Neuronal stem cell (in vitro differentiated cells): Measurements from ENCODE around the gene MROH7.
A peak's percentile ranks its signal among the peaks of the same experiment; 100 is the strongest.

Experiments
- DNase-seq: peaks from one replicate; pipeline ENCODE4 v3.0.0-alpha.2; 2013; ENCODE audit warnings: low spot score
- H2AFZ ChIP-seq: one replicate; pipeline ENCODE4 v1.6.1; 2013; ENCODE audit warnings: mild to moderate bottlenecking, low read length, inconsistent platforms
- H2AK5ac ChIP-seq: 2 replicates; pipeline ENCODE4 v1.6.1; 2013; ENCODE audit warnings: low read depth, mild to moderate bottlenecking, inconsistent platforms, low read length, moderate library complexity, mixed read lengths
- H2BK120ac ChIP-seq: 2 replicates; pipeline ENCODE4 v1.6.1; 2013; ENCODE audit warnings: low read depth, mild to moderate bottlenecking, inconsistent platforms, low read length, moderate library complexity, mixed read lengths
- H2BK12ac ChIP-seq: one replicate; pipeline ENCODE4 v1.6.1; 2013; ENCODE audit warnings: low read length, inconsistent platforms
- H2BK15ac ChIP-seq: 2 replicates; pipeline ENCODE4 v1.6.1; 2013; ENCODE audit warnings: mild to moderate bottlenecking, low read length, inconsistent platforms, mixed read lengths
- H2BK5ac ChIP-seq: one replicate; pipeline ENCODE4 v1.6.1; 2013; ENCODE audit warnings: inconsistent platforms, mild to moderate bottlenecking, low read length, moderate library complexity
- H3K14ac ChIP-seq: one replicate; pipeline ENCODE4 v1.6.1; 2013; ENCODE audit warnings: low read length, inconsistent platforms
- H3K18ac ChIP-seq: 2 replicates; pipeline ENCODE4 v1.6.1; 2013; ENCODE audit warnings: low read length, inconsistent platforms
- H3K23ac ChIP-seq: 2 replicates; pipeline ENCODE4 v1.6.1; 2013; ENCODE audit warnings: low read depth, mild to moderate bottlenecking, mixed read lengths, low read length, inconsistent platforms; ENCODE audit not compliant: poor library complexity
- H3K27ac ChIP-seq: replicated peaks from 3 replicates; pipeline ENCODE4 v1.5.1; 2013; ENCODE audit warnings: low read length, inconsistent platforms
- H3K27me3 ChIP-seq, 3 experiments: 2 replicates each; pipeline ENCODE4 v1.6.1; 2013; ENCODE audit warnings: low read length in 3 of 3, mild to moderate bottlenecking in 2 of 3, inconsistent platforms in 1 of 3, low read depth in 1 of 3, mixed read lengths in 1 of 3, moderate library complexity in 1 of 3; ENCODE audit not compliant: control insufficient read depth in 3 of 3, insufficient read depth in 3 of 3
- H3K36me3 ChIP-seq, 2 donors: replicated peaks in 1 of 2; 2 replicates each; pipeline ENCODE4 v1.6.1; 2013; ENCODE audit warnings: low read length in 2 of 2; ENCODE audit not compliant: control insufficient read depth in 2 of 2, insufficient read depth in 2 of 2
- H3K4ac ChIP-seq: 2 replicates; pipeline ENCODE4 v1.6.1; 2013; ENCODE audit warnings: inconsistent platforms, mild to moderate bottlenecking, low read length, moderate library complexity
- H3K4me1 ChIP-seq, 2 donors: 1 replicate in 1 of 2; 2 replicates in 1 of 2; pipeline ENCODE4 v1.6.1; 2013; ENCODE audit warnings: low read length in 2 of 2, low read depth in 1 of 2; ENCODE audit not compliant: control insufficient read depth in 2 of 2, insufficient read depth in 1 of 2
- H3K4me2 ChIP-seq: one replicate; pipeline ENCODE4 v1.6.1; 2013; ENCODE audit warnings: mild to moderate bottlenecking, low read length, inconsistent platforms; ENCODE audit not compliant: insufficient read depth, poor library complexity, severe bottlenecking
- H3K4me3 ChIP-seq, 2 donors: 2 replicates each; pipeline ENCODE4 v1.5.1; 2013; ENCODE audit warnings: low read length in 2 of 2, mild to moderate bottlenecking in 2 of 2, inconsistent platforms in 1 of 2, moderate library complexity in 1 of 2
- H3K79me1 ChIP-seq: one replicate; pipeline ENCODE4 v1.6.1; 2013; ENCODE audit warnings: low read depth, mild to moderate bottlenecking, inconsistent platforms, low read length, moderate library complexity
- H3K9ac ChIP-seq: one replicate; pipeline ENCODE4 v1.6.1; 2013; ENCODE audit warnings: mild to moderate bottlenecking, low read depth, low read length, inconsistent platforms; ENCODE audit not compliant: poor library complexity
- H3K9me3 ChIP-seq, 2 donors: replicated peaks in 1 of 2; 2 replicates each; pipeline versions ENCODE3 to v1.6.1; 2013; ENCODE audit warnings: low read length in 2 of 2, mild to moderate bottlenecking in 2 of 2, inconsistent platforms in 1 of 2, low read depth in 1 of 2, mixed read lengths in 1 of 2, moderate library complexity in 1 of 2; ENCODE audit not compliant: control insufficient read depth in 2 of 2, insufficient read depth in 1 of 2
- H4K8ac ChIP-seq: one replicate; pipeline ENCODE4 v1.6.1; 2013; ENCODE audit warnings: low read depth, mild to moderate bottlenecking, inconsistent platforms, low read length, moderate library complexity
- H4K91ac ChIP-seq: one replicate; pipeline ENCODE4 v1.6.1; 2013; ENCODE audit warnings: low read length, low read depth, mild to moderate bottlenecking, inconsistent platforms; ENCODE audit not compliant: poor library complexity
- WGBS, 2 donors: extraction: QIAGEN DNeasy Blood & Tissue Kit; methylation state at CpG; one replicate each; pipeline ENCODE4 v1.1.7; 2013; ENCODE audit warnings: missing lambda C conversion rate in 2 of 2, mixed read lengths in 1 of 2; ENCODE audit not compliant: insufficient read length in 2 of 2, insufficient replicate concordance in 1 of 2; ENCODE audit errors: extremely low coverage in 2 of 2; 5-methylcytosine and 5-hydroxymethylcytosine counted together

Gene MROH7

DNA sequence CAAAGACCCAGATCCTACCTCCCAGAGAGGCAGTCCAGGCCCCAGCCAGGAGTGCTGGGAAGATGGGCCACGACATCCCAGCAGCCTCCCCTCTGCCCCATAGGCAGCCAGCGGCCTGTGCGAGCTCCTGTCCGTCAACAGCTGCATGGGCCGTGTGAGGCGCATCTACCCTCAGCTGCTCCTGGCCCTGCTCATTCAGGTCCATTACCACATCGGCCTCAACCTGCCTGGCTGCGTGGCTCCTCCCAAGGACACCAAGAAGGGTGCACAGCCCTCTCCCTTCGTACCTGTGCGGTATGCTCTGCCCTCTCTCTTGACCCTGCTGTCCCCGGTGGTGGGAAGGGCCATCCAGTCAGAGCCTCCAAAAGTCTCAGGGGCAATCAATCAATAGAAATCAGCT is 44.6 kb downstream of the MROH7 start:
- H3K23ac ChIP-seq, result no peak overlapping the region
- no peaks in the 10 kb centered on the region for H3K79me1 ChIP-seq
- no peak overlapping the region for H3K14ac ChIP-seq
- H2AK5ac ChIP-seq, result no peak overlapping the region
- peaks cover 0 to 4% (median 0%) of the 10 kb centered on the region in 3 experiments for H3K27me3 ChIP-seq
- H2BK120ac ChIP-seq, result no peak overlapping the region
- peaks cover 1 to 8% of the 10 kb centered on the region in 2 donors for H3K4me1 ChIP-seq
- H3K4me3 ChIP-seq, result no peak overlapping the region
- H4K91ac ChIP-seq, result no peak overlapping the region
- H4K8ac ChIP-seq, result no peak overlapping the region
- no peak overlapping the region for H3K4me2 ChIP-seq
- no peak overlapping the region for H2AFZ ChIP-seq
- no peak overlapping the region for H3K27ac ChIP-seq
- H3K9me3 ChIP-seq, result no peaks in the 10 kb centered on the region
- no peak overlapping the region for H2BK12ac ChIP-seq
- H2BK15ac ChIP-seq, result no peak overlapping the region
- WGBS, 2 donors, result no CpG with 5 or more reads among the region's 11 CpGs
- H3K18ac ChIP-seq, result no peak overlapping the region
- DNase-seq, result no peak
- no peaks in the 10 kb centered on the region for H3K36me3 ChIP-seq
- no peak overlapping the region for H3K4ac ChIP-seq
- peak overlapping the region; percentile 26 for H3K9ac ChIP-seq
- H2BK5ac ChIP-seq, result no peak overlapping the region

GRCh38 chr1:54694771-54695170 is 53.2 kb downstream of the MROH7 start:
- no peak overlapping the region for H2BK5ac ChIP-seq
- no peak overlapping the region for H3K4me2 ChIP-seq
- H4K91ac ChIP-seq, result no peak overlapping the region
- no CpG with 5 or more reads among the region's 8 CpGs for WGBS, 2 donors
- H3K9ac ChIP-seq, result no peak overlapping the region
- no peak overlapping the region for H2BK12ac ChIP-seq
- no peak overlapping the region for H2AFZ ChIP-seq
- H3K18ac ChIP-seq, result no peak overlapping the region
- peak overlapping the region; percentile 47 for H2AK5ac ChIP-seq
- H3K36me3 ChIP-seq, result no peaks in the 10 kb centered on the region
- H3K4ac ChIP-seq, result no peak overlapping the region
- peaks cover 0 to 4% (median 0%) of the 10 kb centered on the region in 3 experiments for H3K27me3 ChIP-seq
- no peak overlapping the region for H3K4me3 ChIP-seq
- DNase-seq, result no peak
- no peak overlapping the region for H3K14ac ChIP-seq
- no peak overlapping the region for H2BK15ac ChIP-seq
- no peak overlapping the region for H3K27ac ChIP-seq
- H3K23ac ChIP-seq, result no peak overlapping the region
- no peaks in the 10 kb centered on the region for H3K9me3 ChIP-seq
- no peaks in the 10 kb centered on the region for H3K79me1 ChIP-seq
- no peak overlapping the region for H2BK120ac ChIP-seq
- peaks cover 0 to 3% of the 10 kb centered on the region in 2 donors for H3K4me1 ChIP-seq
- H4K8ac ChIP-seq, result no peak overlapping the region

GRCh38 chr1:54695221-54695620 is 53.6 kb downstream of the MROH7 start:
- no CpG with 5 or more reads among the region's 15 CpGs for WGBS, 2 donors
- Histone ChIP-seq H3K4ac (no peak overlapping the region), H3K23ac (no peak overlapping the region)

GRCh38 chr1:54695764-54696163 is 54.2 kb downstream of the MROH7 start:
- H4K91ac ChIP-seq, result no peak overlapping the region
- H2BK5ac ChIP-seq, result no peak overlapping the region
- no peak overlapping the region for H3K4ac ChIP-seq
- H3K9me3 ChIP-seq, result no peaks in the 10 kb centered on the region
- no peak overlapping the region for H3K4me3 ChIP-seq
- no peak overlapping the region for H3K18ac ChIP-seq
- H2BK12ac ChIP-seq, result no peak overlapping the region
- no peak overlapping the region for H2BK120ac ChIP-seq
- no peak overlapping the region for H4K8ac ChIP-seq
- no peak for DNase-seq
- no peak overlapping the region for H3K14ac ChIP-seq
- H2BK15ac ChIP-seq, result no peak overlapping the region
- no peak overlapping the region for H3K4me2 ChIP-seq
- peaks cover 0 to 9% (median 0%) of the 10 kb centered on the region in 3 experiments for H3K27me3 ChIP-seq
- H3K9ac ChIP-seq, result no peak overlapping the region
- WGBS, 2 donors, result no CpG with 5 or more reads among the region's 1 CpG
- no peak overlapping the region for H3K27ac ChIP-seq
- H3K23ac ChIP-seq, result no peak overlapping the region
- H2AK5ac ChIP-seq, result no peak overlapping the region
- no peak overlapping the region for H2AFZ ChIP-seq
- H3K36me3 ChIP-seq, result no peaks in the 10 kb centered on the region
- no peaks in the 10 kb centered on the region for H3K79me1 ChIP-seq
- peaks cover 0 to 3% of the 10 kb centered on the region in 2 donors for H3K4me1 ChIP-seq

More at GRCh38 chr1:54695221-54695620, 53.6 kb downstream of the MROH7 start:
- Histone ChIP-seq H3K27ac (no peak overlapping the region), H2BK15ac (no peak overlapping the region), H3K79me1 (no peaks in the 10 kb centered on the region), H2AFZ (no peak overlapping the region), H3K9me3 (no peaks in the 10 kb centered on the region), H2BK12ac (no peak overlapping the region), H3K4me2 (no peak overlapping the region), H4K8ac (no peak overlapping the region), H3K18ac (no peak overlapping the region), H2AK5ac (peak overlapping the region; percentile 47), H2BK120ac (no peak overlapping the region), H3K36me3 (no peaks in the 10 kb centered on the region), H3K14ac (no peak overlapping the region), H4K91ac (no peak overlapping the region), H3K9ac (no peak overlapping the region), H3K4me3 (no peak overlapping the region), H2BK5ac (no peak overlapping the region), H3K27me3 (peaks cover 0 to 7% (median 0%) of the 10 kb centered on the region in 3 experiments), H3K4me1 (peaks cover 0 to 3% of the 10 kb centered on the region in 2 donors)
- DNase-seq, result no peak
